ENCODE measurements around the gene APP.
"Not testable (repeated sequence)": the region's sequence is repeated elsewhere in the genome, so short reads cannot be mapped to it uniquely, and the experiment has no call there.

Gene APP

DNA sequence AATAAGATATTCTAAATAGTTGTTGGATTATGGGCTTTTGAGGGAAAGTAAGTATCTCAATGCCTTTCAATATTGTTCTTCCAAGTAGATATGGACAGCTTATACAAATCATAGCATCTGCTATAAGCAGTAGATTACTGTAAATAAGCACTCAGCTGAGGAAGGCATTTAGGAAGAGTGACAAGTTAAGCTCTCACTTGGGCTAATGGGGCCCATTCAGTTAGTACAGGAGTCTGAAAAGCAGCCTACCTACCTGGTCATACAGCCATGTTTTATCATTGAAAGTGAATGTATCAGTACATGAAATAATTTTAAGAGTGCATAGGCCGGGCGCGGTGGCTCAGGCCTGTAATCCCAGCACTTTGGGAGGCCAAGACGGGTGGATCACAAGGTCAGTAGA, 73.1 kb downstream of the APP start:
- no peak for DNase-seq (ENCODE audit: low read depth)

DNA sequence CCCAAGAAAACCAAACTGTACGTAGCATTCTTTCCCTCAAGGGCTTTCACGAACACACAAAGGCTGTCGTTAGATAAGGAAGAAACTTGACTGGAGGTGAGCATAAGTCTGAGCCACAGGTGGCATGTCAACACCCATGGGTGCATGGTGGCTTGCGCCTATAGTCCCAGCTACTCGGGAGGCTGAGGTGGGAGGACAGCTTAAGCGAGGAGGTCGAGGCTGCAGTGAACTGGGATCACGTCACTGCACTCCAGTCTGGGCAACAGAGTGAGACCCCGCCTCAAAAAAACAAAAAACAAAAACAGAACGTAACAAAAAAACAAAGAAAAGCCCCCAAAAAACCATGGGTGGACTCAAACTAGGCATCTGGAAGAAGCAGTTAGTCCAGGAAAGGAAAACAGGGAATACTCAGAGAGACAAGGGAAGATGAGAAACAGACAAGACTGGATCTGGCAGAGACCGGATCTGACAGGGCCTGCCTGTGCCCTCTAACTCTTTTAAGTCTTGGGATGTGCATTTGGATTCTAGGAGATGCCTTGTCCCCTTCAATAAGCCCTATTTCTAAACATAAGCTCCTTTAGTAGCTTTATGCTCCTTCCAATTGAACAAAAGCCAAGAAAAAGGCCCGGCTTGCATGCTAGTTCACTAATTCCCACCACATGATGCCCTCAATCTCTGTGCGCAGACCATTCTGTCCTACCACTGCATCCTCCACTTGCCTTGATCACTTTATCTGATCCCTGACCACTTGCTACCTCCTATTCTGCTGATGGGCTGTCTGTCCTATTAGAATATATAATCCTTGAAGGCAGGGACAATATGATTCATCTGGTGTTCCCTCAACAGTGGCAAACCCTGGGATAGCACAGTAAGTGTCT, 73.8 kb downstream of the APP start:
- no peak for DNase-seq (ENCODE audit: low read depth)

DNA sequence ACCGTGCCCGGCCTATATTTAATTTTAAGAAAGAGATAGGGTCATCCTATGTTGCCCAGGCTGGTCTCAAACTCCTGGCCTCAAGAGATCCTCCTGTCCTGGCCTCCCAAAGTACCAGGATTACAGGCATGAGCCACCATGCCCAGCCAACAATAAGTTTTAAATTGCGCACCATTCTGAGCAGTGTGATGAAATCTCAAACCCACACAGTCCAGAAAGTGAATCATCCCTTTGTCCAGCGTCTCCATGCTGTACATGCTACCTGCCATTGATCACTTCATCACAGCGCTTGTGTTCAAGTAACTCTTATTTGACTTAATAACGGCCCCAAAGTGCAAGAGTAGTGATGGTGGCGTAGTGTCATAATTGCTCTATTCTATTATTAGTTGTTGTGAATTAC, 75.4 kb downstream of the APP start:
- no peak for DNase-seq (ENCODE audit: low read depth)

DNA sequence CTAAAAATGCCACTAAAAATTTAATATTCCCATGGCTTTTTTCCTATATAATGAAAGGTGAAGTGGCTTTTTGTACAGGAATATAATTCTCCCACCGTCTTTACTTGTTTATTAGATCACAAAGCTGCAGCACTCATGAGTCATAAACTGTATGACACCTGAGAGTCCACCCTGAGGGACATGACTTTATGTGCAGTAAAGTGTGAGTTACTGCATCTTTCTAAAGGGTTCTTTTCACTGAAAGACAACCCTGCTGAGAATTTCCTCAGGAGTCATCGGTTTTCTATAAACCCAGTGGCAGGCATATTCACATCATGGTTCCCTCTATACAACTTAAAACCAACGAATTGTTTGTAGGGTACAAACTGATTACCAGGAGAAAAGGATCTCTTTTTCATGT, 77.4 kb downstream of the APP start:
- no peak for DNase-seq (ENCODE audit: low read depth)

DNA sequence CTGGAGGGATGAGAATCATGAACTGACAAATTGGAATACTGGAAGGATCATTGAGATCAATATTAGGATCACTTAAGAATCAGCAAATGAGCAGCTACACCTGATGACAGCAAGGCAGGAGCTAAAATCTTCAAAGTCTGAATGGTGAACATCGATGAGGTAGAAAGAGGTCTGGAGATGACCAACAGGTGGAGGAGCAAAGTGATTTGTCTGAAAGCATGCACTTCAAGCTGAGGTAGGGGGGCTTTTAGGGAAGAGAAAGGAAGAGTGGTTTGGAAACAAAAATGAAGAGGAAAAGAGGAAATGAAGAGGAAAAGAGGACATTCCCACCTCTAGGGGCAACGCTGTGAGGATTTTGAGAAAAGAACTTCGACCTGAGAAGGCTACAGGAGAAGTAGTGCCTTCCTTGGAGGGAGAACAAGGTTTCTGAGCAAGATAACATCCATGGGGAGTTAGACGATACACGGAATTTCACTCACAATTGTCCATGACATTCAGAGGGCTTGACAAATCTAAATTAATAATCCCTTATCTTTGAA, 79.0 kb downstream of the APP start:
- no peak for DNase-seq (ENCODE audit: low read depth)

DNA sequence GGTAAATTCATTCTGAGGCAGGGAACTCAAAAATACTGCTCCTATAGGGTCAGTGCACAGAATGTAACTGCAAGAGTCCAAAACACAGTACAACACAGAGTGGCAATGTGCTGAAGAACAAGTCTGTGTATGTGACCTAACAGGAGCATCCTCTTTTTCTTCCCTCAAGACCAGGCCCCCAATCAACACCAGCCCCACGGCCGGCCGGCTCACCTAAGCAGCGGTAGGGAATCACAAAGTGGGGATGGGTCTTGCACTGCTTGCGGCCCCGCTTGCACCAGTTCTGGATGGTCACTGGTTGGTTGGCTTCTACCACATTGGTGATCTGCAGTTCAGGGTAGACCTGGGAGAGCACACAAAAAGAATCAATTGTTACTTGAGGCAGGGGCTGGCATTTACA, 80.8 kb downstream of the APP start:
- DNase-seq (ENCODE audit: low read depth), result no peak

DNA sequence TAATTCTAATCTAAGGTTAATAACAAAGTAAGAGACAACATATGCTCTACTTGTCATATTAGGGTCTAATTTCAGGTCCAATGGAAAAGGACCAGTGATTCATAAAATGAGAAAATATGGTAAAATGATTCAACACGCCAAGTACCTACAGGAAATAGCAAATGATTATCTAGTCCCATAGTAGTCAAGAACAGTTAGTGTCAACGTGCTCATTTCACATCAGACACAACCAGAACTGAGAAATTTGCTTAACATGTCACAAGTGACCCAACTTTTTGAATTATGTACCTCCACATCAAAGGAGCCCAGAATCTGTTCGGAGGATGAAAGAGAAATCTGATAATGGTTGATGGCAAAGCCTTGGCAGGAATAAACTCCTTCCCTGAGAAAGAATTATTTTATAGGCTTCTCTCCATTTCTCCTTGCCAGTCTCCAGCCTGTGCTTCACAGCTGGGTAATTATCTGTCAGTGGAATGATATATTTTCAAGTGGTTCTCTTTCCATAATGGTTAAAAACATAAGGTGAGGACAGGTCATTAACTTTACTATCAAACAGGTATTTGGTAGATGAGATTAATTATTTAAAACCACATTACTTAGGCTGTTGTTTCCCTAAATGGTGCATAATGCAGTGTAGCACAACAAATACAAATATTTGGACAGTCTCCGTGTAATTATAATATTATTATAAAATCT, 83.2 kb downstream of the APP start:
- no peak for DNase-seq (ENCODE audit: low read depth)

DNA sequence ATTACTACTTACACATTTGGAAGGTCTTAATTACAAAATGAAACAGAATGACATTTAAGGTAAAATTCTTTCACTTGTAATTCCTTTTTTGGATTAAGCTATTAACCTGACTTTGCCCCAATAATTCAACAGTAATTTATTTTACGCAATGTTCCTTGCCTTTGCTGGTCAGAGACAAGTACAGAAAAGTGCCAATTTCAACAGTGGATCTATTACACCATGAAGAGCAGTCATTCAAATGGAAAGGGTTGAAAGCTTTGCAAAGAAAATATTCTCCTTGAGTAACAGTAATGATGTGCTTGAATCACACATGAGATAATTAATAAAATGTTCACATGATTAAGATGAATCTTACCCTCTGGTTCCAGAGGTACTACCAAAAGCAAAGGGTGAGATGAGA, 84.7 kb downstream of the APP start:
- DNase-seq (ENCODE audit: low read depth), result no peak

DNA sequence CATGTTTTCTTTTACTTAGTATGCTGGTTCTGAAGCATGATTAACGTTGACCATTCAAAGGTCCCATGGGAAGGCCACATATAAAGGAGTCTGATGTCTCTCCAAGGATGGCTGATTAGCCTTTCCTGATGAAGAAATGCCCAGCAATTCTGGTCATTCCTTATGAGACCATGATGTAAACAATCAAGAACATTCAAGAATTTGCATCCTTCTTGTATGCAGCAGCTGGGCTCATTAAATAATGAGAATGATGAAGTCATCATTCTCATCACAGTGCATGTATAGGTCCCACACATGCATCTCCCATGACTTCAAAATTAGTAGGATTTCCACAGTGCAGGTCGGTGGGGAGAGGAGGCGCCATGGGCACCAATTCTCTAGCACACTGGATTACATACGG, 85.4 kb downstream of the APP start:
- no peak for DNase-seq (ENCODE audit: low read depth)

DNA sequence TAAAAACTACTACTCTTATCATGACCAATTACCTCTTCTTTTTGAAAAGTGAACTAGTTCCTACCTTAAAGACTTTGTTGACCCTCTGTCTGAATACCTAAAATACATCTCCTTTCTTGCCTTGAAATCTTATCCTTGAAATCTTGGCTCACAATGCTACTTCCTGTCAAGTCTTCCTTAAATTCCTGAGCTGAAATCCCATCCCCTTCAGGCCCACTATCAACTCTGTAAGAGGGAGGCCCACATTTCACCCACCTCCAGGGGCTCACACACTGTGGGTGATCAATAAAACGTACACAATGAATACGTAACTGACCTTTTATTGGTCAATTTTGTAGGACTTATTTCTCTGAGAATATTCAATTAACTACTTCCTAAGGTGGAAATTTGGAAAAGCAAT, 88.0 kb downstream of the APP start:
- DNase-seq (ENCODE audit: low read depth), result no peak

DNA sequence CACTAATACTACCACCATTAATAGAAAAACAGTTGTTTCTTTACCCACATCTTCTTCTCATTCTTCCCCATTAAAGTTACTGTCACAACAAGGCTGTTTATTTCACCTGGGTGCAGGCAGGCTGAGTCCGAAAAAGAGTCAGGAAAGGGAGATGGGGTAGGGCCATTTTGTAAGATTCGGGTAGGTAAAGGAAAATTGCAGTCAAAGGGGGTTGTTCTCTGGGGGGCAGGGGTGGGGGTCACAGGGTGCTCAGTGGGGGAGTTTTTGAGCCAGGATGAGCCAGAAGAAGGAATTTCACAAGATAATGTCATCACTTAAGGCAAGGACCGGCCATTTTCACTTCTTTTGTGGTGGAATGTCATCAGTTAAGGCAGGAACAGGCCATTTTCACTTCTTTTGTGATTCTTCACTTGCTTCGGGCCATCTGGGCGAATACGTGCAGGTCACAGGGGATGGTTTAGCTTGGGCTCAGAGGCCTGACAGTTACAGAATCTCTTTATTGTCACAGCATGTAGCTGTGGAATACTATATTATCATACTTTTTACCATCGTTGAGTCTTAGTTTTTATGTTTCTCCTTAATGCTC, 89.3 kb downstream of the APP start:
- not testable (repeated sequence) for DNase-seq (ENCODE audit: low read depth)

DNA sequence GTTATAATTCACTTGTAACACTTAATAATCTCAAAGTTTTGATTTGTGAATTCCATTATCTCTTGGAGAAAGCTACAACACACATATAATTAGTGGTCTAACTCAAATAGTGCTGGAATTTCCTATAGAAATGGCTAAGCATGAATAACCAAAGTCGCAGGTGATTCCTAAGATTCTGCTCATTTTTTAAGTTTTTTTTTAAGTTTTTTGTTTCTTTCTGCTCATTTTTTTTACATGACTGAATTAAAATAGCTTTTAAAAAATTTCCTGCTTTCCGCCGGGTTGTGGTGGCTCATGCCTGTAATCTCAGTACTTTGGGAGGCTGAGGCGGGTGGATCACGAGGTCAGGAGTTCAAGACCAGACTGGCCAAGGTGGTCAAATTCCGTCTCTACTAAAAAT, 90.4 kb downstream of the APP start:
- DNase-seq (ENCODE audit: low read depth), result no peak

DNA sequence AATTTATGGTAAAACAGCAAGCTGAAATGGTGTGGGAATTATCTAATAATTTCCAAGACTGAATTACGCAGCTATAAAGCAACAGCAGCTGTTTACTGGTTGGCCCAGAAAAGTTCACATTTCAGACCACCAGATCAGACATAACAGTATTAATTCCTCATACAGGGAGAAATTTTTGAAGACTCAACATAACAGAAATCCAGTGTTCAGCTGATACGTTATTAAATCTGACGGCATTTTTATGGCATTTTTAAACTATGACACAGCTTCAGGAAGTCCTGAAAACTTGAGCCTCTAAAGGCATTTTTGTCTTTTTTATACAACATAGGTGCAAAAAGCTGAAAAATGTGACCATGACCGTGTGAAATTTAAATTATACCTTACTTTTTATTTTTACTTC, 91.2 kb downstream of the APP start:
- no peak for DNase-seq (ENCODE audit: low read depth)

DNA sequence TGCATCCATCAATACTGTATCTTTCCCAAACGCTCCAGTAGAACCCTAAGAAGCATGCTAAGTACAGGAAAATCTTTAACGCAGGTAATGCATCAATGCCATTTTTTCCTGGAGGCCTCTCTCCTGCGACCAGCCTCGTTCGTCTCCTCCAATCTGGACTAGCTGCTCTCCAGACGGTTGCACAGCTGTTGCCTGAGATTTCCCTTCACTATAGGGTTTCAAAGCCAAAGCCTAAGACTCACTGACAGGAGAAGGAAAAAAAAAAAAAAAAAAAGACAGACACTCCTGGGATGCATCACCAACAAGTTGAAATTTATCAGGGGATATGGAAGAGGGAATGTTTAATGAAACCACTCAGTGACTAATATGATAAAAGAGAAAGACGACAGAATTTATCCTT, 93.0 kb downstream of the APP start:
- no peak for DNase-seq (ENCODE audit: low read depth)

DNA sequence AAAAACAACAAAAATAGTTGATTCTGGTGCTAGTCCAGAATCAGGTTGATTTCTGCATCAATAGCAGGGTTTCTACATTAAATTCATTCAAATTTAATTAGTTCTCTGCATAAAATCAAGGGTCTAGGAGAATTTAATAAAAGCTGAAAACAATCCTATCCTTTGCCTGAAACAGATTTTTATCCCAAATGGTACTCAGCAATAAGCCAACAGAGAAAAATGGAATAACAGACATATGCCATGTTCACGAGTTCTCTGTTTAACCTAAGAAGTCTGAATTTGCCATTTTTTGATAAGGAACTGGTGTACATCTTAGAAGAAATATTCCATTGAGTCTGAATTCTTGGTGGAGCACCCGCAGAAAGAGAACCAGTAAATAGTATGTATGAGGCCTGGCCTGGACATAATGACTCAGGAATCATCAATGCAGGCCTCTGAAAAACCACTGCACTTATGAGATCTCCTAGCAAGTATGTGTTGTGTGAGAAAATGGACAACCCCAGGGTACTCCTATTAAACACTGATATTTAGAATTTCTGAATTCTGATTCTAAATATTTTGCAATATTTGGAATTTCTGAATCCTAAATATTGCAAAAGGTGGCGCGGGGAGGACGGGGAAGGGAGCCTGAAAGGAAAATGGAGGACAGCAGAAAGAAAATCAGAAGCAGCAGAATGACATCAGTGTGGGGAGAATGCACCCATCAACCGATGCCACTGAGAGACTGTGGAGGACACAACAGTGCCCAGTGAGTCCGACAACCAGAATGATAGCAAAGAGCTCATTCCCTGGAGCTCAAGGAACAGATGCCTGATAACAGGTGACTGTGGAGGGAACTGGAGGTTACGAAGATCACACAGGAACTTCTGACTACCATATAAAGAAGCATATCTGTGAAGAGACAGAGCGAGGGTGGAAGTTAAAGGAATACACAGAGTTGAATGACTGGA, 97.6 kb downstream of the APP start:
- peak; percentile 26 for DNase-seq (ENCODE audit: low read depth)

DNA sequence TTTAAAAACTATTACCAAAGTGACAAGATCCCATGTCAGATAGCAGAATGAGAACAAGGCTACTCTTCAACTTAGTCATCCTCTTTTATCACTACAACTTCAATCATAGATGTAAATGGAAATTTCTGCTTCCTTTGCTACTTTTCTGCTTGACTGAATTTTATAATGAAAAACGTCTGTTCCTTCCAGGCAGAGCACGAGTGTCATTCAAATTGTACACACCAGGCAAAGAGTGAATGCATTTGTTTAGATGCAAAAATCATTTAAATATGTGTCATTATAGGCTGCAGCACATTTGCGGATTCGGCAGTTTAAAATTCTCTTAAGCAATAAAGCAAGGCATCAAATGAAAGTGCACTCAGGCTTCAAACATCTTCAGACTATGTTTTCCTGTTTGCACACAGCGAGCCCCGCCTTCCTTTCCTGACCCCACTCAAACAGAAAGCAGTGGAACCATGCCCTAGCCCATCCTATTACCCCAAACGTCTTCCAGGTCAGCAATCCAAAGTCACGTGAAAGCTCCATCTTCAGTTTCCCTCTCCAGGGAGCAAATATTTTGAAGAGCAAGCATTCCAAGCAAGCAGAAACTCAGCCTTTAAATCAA, 99.6 kb downstream of the APP start:
- DNase-seq (ENCODE audit: low read depth), result peak; percentile 63

DNA sequence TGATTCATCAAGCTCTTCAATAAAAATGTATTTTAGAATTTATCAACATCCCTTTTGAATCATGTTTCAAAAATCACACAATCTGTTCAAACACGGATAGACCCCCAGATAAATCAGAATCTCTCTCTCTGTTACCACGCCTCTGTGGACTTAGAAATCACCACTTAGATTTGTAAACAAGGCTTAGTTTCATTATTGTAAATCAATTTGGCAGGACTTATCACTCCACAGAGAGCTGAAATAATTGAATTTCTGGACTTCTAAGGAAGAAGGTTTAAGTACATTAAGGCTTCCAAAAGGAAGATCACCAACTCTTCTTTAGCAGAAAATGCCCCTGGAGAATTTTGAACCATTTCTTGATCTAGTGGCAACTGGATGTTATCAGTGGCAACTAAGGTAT, 100.4 kb downstream of the APP start:
- no peak for DNase-seq (ENCODE audit: low read depth)

DNA sequence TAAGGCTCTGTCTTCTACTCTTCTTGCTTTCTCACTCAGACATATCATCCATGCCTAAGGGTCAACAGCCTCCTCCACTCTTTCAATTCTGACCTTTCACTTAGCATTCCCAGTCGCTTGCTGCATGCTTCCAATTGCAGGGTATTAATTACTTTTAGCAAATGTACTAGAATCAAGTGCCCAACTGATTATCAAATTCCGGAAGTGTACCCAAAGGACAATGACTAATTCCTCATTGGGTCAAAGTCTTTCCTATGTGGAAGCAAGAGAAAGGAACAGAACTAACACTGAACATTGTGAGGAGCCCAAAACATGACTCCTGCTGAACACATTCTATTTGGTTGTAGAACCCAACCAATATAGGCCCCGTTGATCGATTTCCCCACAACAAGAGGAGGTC, 101.8 kb downstream of the APP start:
- DNase-seq (ENCODE audit: low read depth), result no peak

DNA sequence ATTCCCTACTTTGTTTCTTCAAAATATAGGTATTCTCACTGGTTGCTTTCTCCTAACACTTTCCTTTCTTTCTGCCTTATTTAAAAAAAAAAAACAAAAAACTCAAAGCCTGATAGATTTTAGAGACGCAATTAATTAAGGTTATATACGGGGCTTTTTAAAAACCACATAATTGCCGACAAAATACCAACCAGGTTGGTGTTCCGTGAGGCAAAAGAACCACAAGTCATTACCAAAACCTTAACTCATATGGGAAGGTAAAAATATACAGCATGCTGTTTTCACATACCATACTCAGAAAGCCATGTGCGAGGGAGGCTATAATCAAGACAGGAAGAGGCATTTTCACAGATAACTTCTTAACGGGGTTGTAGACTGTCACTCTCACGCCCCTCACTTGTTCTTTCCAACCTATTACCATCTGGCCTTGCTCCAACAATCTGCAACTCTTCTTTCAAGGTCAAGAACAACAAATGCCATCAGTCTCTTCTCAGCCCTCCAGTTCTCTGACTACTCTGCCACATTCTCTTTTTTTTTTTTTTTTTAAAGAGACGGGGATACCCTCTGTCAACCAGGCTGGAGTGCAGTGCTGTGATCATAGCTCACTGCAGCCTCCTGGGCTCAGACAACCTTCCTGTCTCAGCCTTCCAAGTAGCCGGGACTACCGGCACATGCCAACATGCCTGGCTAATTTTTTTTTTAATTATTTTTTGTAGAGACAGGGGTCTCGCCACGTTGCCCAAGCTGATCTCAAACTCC, 102.6 kb downstream of the APP start:
- no peak for DNase-seq (ENCODE audit: low read depth)

DNA sequence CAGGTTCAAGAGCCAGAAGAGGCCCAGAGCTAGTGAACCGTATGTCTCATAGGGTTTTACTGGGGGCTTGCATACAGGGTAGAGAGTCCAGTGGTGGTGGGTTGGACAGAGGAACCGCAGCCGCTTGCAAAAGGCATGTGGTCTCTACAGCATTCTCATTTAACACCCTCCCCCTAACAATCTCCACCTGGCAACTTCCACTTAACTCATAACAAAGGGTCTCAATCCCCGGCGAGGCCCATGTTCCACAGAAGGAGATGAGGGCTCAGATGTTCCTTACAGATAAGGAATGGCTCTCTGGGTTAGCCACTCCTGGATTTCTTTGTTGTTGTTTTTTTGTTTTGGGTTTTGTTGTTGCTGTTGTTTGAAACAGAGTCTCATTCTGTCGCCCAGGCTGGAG, 106.1 kb downstream of the APP start:
- DNase-seq (ENCODE audit: low read depth), result no peak

DNA sequence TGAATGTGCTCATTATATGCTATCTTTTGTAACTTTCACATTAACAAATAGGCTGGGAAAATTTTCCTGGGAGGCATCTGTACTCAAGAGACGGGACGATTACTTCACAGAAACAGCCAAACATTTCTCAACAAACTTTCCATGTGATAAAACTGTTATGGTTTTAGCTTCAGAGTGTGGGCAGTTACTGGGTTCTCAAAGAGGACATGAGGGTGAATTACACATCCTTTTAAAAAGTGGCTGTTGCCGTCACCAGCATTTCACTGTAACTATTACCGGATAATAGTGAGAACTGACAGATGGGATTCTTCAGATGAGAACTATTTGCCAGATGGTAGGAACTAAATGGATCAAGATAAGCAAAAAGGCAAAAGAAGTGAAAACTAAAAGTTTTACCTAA, 109.1 kb downstream of the APP start:
- peak; percentile 37 for DNase-seq (ENCODE audit: low read depth)
